DOHH2 (cell line): ENCODE results near the gene SMARCD3.

ENCODE experiments used
- EZH2phosphoT487 ChIP-seq: fragments of 200-600 bp; sonication (generic); IDR thresholded peaks from 2 replicates; pipeline ENCODE4 v1.6.1; 2017; ENCODE audit warnings: borderline replicate concordance, mild to moderate bottlenecking, antibody characterized with exemption, low read length, moderate library complexity, mixed read lengths
- TF ChIP-seq, protein P1 (sequence below): fragments of 200-600 bp; sonication (generic); IDR thresholded peaks from one replicate; pipeline ENCODE4 v1.5.1; 2014; ENCODE audit warnings: antibody characterized with exemption, mild to moderate bottlenecking, low read depth, low read length; ENCODE audit not compliant: poor library complexity, severe bottlenecking

GRCh38 chr7:151242159-151243044, 6.1 kb downstream of the SMARCD3 start:
- TF ChIP-seq, protein P1, sequence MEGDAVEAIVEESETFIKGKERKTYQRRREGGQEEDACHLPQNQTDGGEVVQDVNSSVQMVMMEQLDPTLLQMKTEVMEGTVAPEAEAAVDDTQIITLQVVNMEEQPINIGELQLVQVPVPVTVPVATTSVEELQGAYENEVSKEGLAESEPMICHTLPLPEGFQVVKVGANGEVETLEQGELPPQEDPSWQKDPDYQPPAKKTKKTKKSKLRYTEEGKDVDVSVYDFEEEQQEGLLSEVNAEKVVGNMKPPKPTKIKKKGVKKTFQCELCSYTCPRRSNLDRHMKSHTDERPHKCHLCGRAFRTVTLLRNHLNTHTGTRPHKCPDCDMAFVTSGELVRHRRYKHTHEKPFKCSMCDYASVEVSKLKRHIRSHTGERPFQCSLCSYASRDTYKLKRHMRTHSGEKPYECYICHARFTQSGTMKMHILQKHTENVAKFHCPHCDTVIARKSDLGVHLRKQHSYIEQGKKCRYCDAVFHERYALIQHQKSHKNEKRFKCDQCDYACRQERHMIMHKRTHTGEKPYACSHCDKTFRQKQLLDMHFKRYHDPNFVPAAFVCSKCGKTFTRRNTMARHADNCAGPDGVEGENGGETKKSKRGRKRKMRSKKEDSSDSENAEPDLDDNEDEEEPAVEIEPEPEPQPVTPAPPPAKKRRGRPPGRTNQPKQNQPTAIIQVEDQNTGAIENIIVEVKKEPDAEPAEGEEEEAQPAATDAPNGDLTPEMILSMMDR, result no peak
- no peak for TF ChIP-seq EZH2phosphoT487
